HG03196 (cell line): ENCODE results near the gene SGCB.

Experiments used
- ATAC-seq: cut with Tn5 transposase; IDR thresholded peaks from one replicate; pipeline ENCODE4 v1.9.1; 2021; ENCODE audit not compliant: unreplicated experiment

SGCB gene

GRCh38 chr4:52028970-52029369 lies 9.1 kb downstream of the SGCB start:
- ATAC-seq: no peak

GRCh38 chr4:52019936-52020657 lies 18.0 kb downstream of the SGCB start, which contains the start of gene LRRC66:
Gene LRRC66 (minus strand): TSS chr4:52020363. CDS start chr4:52017613, 2,750 bp downstream.
- ATAC-seq: no peak

GRCh38 chr4:52017814-52018213 lies 20.3 kb downstream of the SGCB start:
- ATAC-seq: no peak

GRCh38 chr4:52016981-52017380 lies 21.1 kb downstream of the SGCB start:
- no peak for ATAC-seq

- no peak for ATAC-seq
These were observed 22.7 kb downstream of the SGCB start for GRCh38 chr4:52015366-52015765.

- no peak for ATAC-seq
These were observed 23.2 kb downstream of the SGCB start for GRCh38 chr4:52014903-52015302.

- no peak for ATAC-seq
These were observed 25.4 kb downstream of the SGCB start for GRCh38 chr4:52012651-52013050.

GRCh38 chr4:52010986-52011385 lies 27.1 kb downstream of the SGCB start:
- no peak for ATAC-seq

GRCh38 chr4:52006887-52007286 lies 31.2 kb downstream of the SGCB start:
- ATAC-seq: no peak

GRCh38 chr4:52005604-52006273 lies 32.4 kb downstream of the SGCB start:
- ATAC-seq: no peak

GRCh38 chr4:52004414-52004813 lies 33.7 kb downstream of the SGCB start:
- ATAC-seq: no peak

GRCh38 chr4:52001616-52002015 lies 36.5 kb downstream of the SGCB start:
- ATAC-seq: no peak

GRCh38 chr4:51999250-51999649 lies 38.8 kb downstream of the SGCB start:
- no peak for ATAC-seq

- no peak for ATAC-seq
These were observed 39.3 kb downstream of the SGCB start for GRCh38 chr4:51998837-51999236.

- no peak for ATAC-seq
These were observed 40.5 kb downstream of the SGCB start for GRCh38 chr4:51997647-51998046.

GRCh38 chr4:51995647-51996220 lies 42.4 kb downstream of the SGCB start:
- no peak for ATAC-seq
